B cell (primary cell): ENCODE results near the gene CPLANE1.

Experiments
- EZH2 ChIP-seq: IDR thresholded peaks from 2 replicates; pipeline ENCODE4 v1.6.1; 2012; ENCODE audit warnings: borderline replicate concordance, low read depth, mild to moderate bottlenecking, moderate library complexity, low read length; ENCODE audit not compliant: insufficient read depth, poor library complexity, severe bottlenecking
- TF ChIP-seq, protein P1 (sequence below): fragments of 200-600 bp; IDR thresholded peaks from one replicate; pipeline ENCODE4 v1.8.0; 2022; ENCODE audit warnings: antibody characterized with exemption, mild to moderate bottlenecking

DNA sequence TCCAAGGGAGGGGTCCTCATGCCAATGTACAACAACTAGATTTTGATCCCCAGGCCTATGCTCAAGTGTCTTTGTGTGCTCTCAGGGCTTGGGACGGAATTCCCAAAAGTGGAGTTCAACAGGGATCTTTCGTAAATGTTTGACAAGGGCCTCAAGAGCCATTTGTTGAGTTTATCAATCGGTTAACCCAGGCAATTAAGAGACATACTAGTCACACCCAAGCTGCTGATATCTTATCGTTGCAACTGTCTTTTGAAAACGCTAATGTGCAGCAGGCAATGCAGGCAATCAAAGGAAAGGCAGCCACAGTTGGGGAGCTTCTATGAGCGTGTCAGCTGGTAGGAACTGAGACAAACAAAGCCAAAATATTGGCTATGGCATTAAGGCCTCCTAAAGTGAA lies 161.2 kb downstream of the CPLANE1 start:
- TF ChIP-seq, protein P1, sequence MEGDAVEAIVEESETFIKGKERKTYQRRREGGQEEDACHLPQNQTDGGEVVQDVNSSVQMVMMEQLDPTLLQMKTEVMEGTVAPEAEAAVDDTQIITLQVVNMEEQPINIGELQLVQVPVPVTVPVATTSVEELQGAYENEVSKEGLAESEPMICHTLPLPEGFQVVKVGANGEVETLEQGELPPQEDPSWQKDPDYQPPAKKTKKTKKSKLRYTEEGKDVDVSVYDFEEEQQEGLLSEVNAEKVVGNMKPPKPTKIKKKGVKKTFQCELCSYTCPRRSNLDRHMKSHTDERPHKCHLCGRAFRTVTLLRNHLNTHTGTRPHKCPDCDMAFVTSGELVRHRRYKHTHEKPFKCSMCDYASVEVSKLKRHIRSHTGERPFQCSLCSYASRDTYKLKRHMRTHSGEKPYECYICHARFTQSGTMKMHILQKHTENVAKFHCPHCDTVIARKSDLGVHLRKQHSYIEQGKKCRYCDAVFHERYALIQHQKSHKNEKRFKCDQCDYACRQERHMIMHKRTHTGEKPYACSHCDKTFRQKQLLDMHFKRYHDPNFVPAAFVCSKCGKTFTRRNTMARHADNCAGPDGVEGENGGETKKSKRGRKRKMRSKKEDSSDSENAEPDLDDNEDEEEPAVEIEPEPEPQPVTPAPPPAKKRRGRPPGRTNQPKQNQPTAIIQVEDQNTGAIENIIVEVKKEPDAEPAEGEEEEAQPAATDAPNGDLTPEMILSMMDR = no peak
- no peak for TF ChIP-seq EZH2
